GM18861 (cell line): ENCODE measurements around the gene ANTXR2.

Source experiments
- ATAC-seq: cut with Tn5 transposase; IDR thresholded peaks from one replicate; pipeline ENCODE4 v1.9.1; 2021; ENCODE audit not compliant: unreplicated experiment

ANTXR2 gene

DNA sequence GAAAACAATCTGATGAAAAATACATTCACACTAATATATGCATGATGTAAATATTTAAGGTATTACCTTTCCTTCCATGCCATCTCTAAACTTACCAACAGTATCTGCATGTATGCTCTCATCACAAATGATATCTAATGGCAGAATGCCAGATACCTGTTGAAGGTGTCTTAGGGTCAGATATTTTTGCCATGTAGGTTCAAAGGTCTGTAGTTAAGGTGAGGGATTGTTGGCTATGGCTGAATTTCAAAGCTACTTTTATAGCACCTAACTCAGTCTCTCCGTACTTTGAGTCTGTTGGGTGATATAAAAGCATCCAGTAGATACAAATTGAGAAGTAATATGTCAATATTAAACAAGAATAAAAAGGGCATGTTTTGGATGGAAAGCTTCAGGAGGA, 19.8 kb upstream of the ANTXR2 start:
- no peak for ATAC-seq

GRCh38 chr4:80092088-80092487, 19.1 kb upstream of the ANTXR2 start:
- no peak for ATAC-seq

GRCh38 chr4:80091688-80092087, 18.7 kb upstream of the ANTXR2 start:
- ATAC-seq = no peak

DNA sequence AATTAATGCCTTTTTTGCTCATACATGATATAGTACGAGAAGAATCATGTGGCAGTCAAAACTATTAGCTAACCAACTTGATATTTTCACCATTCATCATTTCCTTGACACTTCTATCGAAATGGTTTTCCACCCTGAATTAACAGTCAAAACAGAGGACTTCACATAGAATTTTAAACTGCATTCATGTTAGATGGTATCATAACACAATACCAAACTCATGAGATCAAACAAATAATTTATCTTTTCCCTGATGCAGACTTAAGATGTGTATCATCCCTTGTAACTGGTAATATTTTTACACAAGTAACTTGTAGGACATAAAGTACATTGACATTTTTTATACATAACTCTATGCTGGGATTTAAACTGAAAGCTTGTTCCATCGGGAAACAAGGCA, 18.2 kb upstream of the ANTXR2 start:
- no peak for ATAC-seq

DNA sequence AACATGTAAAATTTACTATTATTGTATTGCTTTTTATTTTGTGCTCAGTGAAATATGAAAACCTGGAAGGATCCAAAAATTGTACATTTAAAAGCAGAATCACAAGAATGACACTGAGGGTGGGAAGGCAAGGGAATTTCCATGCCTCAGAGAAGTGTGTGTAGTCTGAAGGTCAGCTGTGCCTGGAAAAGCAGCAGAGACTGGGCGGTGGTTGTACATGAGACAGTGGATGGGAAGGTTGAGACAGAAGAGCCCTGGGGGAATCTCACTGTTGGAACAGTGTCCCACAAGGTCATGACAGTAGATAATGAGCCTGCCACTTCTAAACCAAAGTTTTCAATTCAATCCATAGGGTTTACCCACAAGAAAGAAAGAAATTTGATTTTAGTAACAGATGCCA, 17.1 kb upstream of the ANTXR2 start:
- ATAC-seq = no peak

GRCh38 chr4:80088471-80088870, 15.4 kb upstream of the ANTXR2 start:
- no peak for ATAC-seq

- no peak for ATAC-seq
These were observed 13.3 kb upstream of the ANTXR2 start for GRCh38 chr4:80086296-80086695.

GRCh38 chr4:80085081-80085480, 12.1 kb upstream of the ANTXR2 start:
- ATAC-seq = no peak

GRCh38 chr4:80082693-80083092, 9.7 kb upstream of the ANTXR2 start:
- no peak for ATAC-seq

DNA sequence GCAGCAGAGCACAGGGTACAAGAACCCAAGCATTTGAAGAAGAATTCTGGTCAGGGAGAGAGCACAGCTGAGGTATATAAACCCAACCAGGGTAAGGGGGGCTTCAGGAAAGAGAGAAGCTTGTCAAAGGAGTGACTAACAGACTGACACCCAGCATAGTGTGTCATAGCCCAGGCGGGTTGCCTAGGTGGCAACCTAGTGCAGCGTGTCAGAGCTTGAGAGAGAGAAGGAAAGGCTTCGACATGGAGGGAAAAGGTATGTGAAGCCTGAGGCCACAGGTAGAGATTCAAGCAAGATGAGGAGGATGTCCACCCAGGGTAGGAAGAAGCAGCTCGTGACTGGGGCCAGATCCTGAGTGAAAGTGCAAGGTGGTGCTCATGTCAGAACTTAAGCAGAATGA, 8.5 kb upstream of the ANTXR2 start:
- no peak for ATAC-seq

- ATAC-seq = no peak
These were observed 6.4 kb upstream of the ANTXR2 start for GRCh38 chr4:80079255-80079923.

GRCh38 chr4:80078346-80079092, 5.5 kb upstream of the ANTXR2 start:
- no peak for ATAC-seq

GRCh38 chr4:80077639-80078038, 4.6 kb upstream of the ANTXR2 start:
- ATAC-seq = no peak

GRCh38 chr4:80076681-80077080, 3.7 kb upstream of the ANTXR2 start:
- ATAC-seq = no peak

DNA sequence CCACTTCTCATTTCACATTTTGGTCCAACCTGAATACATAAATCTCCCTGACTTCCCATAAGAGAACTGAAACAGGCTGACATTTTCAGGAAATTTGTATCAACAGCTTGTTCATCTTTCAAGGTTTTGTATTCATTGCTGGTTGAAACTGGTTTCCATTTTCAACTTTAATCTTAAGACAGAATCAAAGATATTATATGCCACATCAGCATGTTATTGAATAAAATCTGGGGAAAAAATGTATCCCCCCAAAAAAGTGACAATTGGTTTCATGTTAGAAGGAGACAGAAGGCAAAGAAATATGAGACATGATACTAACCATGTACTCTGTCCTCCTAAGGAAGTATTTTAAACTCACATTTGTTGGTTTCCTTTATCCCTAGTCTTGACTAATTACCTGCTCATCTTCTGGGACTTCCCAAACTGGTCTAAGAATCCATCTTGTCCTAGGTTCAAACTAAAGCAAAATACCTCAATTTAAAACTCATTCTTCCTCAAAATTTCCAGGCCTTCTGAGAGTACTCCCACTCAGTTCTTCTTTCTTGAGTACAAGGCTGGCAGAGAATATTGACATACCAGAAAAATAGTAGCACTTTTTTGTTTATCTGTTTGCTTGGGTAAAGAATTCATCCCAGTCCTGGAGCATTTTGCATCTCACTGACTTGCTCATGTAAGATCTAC, 3.1 kb upstream of the ANTXR2 start:
- no peak for ATAC-seq

- no peak for ATAC-seq
These were observed 1.6 kb upstream of the ANTXR2 start for GRCh38 chr4:80074651-80075050.

DNA sequence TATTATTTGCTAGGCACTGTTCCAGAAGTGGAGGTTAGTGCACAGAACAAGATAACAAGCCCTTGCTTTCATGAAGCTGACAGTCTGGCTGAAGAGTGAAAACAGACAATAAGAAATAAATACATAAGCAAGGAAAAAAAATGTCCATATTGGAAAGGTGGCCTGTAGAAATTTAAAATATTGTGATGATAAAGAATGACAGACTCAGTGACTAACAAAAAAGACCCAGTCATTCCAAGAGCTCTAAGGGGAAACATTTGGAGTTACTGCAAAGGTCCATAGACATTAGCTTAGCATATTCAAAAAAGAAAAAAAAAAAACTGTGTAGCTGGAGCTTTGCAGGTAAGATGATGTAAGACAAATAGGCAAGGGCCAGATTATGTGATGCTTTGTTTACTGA, 1.0 kb upstream of the ANTXR2 start:
- ATAC-seq = no peak

DNA sequence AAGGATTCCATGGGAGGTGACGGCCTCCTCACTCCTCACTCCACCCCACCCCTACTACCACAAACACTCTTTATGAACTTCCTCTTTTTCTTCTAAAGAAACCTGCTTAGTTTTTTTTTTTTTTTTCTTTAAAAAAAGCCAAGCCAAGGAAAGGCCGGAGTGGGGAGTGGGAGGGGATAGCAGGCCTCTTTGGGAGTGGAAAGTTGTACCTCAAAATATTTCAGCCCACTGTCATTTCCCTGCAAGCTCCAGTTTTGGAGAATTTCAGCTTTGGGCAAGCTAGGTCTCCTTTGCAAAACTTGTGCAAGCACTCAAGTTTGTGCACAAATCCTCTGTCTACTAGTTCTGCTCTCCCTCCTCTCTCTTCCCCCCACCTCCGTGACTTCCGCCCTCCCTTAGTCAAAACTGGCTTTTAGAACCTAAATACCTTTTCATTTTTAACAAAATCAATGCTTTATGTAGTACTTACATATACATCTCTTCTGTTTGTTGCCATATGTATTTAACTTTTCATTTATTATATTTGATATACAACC, 512 bp upstream of the ANTXR2 start:
- ATAC-seq = peak; percentile 35

DNA sequence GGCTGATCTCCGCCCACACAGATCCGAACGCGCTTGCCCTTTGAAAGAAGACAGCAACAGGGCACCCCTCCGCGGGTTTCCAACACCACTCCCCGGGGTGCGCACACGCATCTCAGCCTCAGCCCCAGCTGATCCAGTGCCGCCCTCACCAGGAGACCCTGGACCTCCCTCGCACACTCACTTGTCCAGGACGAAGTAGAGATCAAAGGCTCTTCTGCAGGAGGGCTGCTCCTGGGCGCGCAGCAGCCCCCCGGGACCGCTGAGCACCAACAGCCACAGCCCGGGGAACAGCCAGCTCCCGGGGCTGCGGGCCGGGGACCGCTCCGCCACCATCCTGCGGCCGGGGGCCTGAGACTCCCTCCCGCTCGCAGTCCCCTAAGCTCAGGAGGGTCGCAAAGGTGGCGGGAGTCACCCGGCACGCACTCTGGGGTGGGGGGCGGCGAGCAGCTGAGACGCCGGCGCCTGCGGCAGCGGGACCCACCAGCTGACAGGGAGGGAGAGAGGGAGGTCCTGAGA, 743 bp downstream of the ANTXR2 start:
- ATAC-seq = no peak

GRCh38 chr4:80071604-80072227, 1.3 kb downstream of the ANTXR2 start:
- ATAC-seq = peak; percentile 28

DNA sequence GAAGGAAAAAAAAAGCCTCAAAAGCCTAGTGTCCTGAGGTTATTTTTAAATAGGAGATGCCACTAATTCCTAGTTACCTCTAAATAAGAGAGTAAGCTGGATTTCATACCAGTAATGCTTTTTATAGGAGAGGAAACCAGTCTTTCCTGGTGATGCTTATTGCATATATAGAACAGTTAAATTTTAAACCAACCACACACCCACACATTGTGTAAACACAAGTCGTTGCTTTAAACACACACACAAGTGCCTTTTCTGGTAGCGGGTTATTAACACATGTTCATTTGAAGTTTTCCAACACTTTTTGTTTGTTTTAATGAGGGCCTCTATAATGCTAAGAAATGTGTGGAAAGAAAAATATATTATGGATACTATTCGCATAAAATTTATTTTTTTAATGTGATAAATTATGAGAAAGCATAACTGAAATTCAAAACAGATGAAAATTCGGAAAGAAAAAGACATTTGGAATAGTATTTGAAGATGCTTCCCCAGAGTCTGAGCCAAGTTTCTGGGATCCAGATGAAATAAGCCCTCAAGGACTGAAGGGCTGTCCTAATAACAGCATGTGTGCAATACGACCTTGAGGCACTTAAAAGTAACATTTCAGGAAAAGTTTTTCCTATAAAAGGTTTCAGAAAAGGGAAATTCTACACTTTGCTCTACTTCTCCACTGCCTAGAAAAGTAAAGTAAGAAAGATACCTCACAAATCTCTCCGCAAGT, 2.0 kb downstream of the ANTXR2 start:
- no peak for ATAC-seq
